ENCODE measurements around the gene PSMF1. TPM values are rescaled to one million over a fixed set of nuclear protein-coding genes. Genes with fewer than 3 reads are reported as not detected.

Gene PSMF1
- total RNA-seq, 1 donor from 2014 or later: 34.0 TPM

DNA sequence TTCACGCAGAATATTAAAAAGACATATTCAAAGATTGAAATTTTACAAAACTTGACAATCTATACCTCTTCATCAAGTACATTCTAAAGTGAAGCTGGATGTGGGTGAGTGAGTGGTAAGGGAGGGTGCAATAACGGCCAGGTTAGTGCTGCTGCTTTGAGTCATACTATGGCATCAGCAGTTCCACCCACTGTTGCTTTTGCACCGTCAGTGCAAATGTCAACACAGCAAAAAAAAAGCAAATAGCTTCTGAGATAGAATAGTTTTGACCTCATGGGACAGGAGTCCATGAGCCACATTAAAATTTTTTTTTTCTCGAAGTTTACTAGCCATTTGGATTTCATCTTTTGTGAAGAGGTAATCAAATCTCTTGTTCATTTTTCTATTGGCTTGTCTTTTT, 31.8 kb downstream of the PSMF1 start:
- Mint-ChIP-seq H3K36me3 (peaks cover 24% of the 10 kb centered on the region), H3K27ac (no peak overlapping the region), H3K4me1 (no peaks in the 10 kb centered on the region), H3K27me3 (ENCODE audit: insufficient read depth, low read depth) (no peaks in the 10 kb centered on the region), H3K9me3 (no peaks in the 10 kb centered on the region), H3K4me3 (no peak overlapping the region)
- Histone ChIP-seq H4K20me1 (ENCODE audit: low read depth) (peaks cover 21% of the 10 kb centered on the region), H3K79me2 (ENCODE audit: low read depth) (peaks cover 6% of the 10 kb centered on the region), H3K27ac (no peak overlapping the region), H3K27me3 (no peaks in the 10 kb centered on the region), H3K9ac (no peak overlapping the region), H3F3A (ENCODE audit: low read depth) (no peaks in the 10 kb centered on the region), H3K4me1 (no peaks in the 10 kb centered on the region), H3K36me3 (no peaks in the 10 kb centered on the region), H3K4me2 (no peak overlapping the region), H3K4me3 (no peak overlapping the region), H3K9me3 (ENCODE audit: low read depth) (no peaks in the 10 kb centered on the region), H2AFZ (replicated peaks) (no peak overlapping the region)
- no peak for DNase-seq (ENCODE audit: low spot score)
- no peak for TF ChIP-seq EZH2phosphoT487 (IDR thresholded peaks at IDR 0.05)
- TF ChIP-seq EZH2 (IDR thresholded peaks at IDR 0.05): no peak
- TF ChIP-seq, protein P1, sequence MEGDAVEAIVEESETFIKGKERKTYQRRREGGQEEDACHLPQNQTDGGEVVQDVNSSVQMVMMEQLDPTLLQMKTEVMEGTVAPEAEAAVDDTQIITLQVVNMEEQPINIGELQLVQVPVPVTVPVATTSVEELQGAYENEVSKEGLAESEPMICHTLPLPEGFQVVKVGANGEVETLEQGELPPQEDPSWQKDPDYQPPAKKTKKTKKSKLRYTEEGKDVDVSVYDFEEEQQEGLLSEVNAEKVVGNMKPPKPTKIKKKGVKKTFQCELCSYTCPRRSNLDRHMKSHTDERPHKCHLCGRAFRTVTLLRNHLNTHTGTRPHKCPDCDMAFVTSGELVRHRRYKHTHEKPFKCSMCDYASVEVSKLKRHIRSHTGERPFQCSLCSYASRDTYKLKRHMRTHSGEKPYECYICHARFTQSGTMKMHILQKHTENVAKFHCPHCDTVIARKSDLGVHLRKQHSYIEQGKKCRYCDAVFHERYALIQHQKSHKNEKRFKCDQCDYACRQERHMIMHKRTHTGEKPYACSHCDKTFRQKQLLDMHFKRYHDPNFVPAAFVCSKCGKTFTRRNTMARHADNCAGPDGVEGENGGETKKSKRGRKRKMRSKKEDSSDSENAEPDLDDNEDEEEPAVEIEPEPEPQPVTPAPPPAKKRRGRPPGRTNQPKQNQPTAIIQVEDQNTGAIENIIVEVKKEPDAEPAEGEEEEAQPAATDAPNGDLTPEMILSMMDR (IDR thresholded peaks at IDR 0.05): no peak

DNA sequence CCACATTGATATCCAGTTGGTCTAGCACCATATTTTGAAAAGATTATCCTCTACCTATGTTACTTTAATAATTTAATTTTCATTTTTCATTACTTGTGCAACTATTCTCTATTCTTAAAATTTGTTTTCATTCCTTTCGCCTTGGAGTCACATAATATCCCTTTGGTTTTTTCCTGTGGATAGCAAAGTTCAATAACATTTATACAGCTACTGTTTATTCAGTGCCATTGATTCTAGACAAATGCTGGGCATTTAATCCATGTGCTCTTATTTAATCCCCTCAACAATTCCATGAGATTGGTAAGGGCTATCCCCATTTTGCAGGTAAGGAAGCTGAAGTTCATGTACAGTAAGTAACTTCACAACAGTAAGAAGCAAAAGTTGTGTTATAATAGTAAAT, 32.6 kb downstream of the PSMF1 start:
- Histone ChIP-seq H3K79me2 (ENCODE audit: low read depth) (peaks cover 6% of the 10 kb centered on the region), H3K27me3 (no peaks in the 10 kb centered on the region), H3K9ac (no peak overlapping the region), H3K27ac (no peak overlapping the region), H3K36me3 (no peaks in the 10 kb centered on the region), H4K20me1 (ENCODE audit: low read depth) (peaks cover 21% of the 10 kb centered on the region), H3K9me3 (ENCODE audit: low read depth) (no peaks in the 10 kb centered on the region), H3K4me3 (no peak overlapping the region), H3K4me2 (no peak overlapping the region), H3F3A (ENCODE audit: low read depth) (no peaks in the 10 kb centered on the region), H2AFZ (replicated peaks) (no peak overlapping the region), H3K4me1 (no peaks in the 10 kb centered on the region)
- TF ChIP-seq EZH2 (IDR thresholded peaks at IDR 0.05) (no peak), EZH2phosphoT487 (IDR thresholded peaks at IDR 0.05) (no peak)
- TF ChIP-seq, protein P1 (IDR thresholded peaks at IDR 0.05): no peak
- DNase-seq (ENCODE audit: low spot score): no peak
- Mint-ChIP-seq H3K36me3 (peaks cover 26% of the 10 kb centered on the region), H3K27ac (no peak overlapping the region), H3K4me3 (no peak overlapping the region), H3K4me1 (no peaks in the 10 kb centered on the region), H3K27me3 (ENCODE audit: insufficient read depth, low read depth) (no peaks in the 10 kb centered on the region), H3K9me3 (no peaks in the 10 kb centered on the region)

DNA sequence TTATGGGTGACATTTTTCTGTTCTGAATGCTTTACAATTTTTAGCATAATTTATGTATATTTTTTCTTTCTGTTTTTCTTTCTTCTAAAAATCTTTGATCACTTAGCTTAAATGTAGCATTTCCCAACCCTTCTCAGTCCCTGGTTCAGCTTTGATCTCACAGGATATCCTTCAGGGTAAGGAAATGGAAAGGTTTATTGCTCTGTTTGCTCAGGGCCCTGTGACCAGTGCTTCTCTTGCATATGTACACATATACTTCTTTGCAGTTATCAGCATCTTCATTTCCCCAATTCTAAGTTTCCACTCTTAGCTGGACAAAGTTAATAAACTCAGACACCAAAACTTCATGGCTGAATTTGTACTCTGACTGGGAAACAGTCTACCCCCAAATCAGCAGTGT, 35.8 kb downstream of the PSMF1 start:
- DNase-seq (ENCODE audit: low spot score): no peak
- Histone ChIP-seq H3K9me3 (ENCODE audit: low read depth) (no peaks in the 10 kb centered on the region), H3K27ac (no peak overlapping the region), H3K27me3 (no peaks in the 10 kb centered on the region), H4K20me1 (ENCODE audit: low read depth) (peaks cover 18% of the 10 kb centered on the region), H3K4me1 (no peaks in the 10 kb centered on the region), H3K4me3 (no peak overlapping the region), H3K9ac (no peak overlapping the region), H2AFZ (replicated peaks) (no peak overlapping the region), H3K79me2 (ENCODE audit: low read depth) (peaks cover 6% of the 10 kb centered on the region), H3K4me2 (no peak overlapping the region), H3K36me3 (no peaks in the 10 kb centered on the region), H3F3A (ENCODE audit: low read depth) (no peaks in the 10 kb centered on the region)
- H3K27ac Mint-ChIP-seq: no peak overlapping the region
- H3K4me1 Mint-ChIP-seq: no peaks in the 10 kb centered on the region
- H3K27me3 Mint-ChIP-seq (ENCODE audit: insufficient read depth, low read depth): no peaks in the 10 kb centered on the region
- no peak overlapping the region for H3K4me3 Mint-ChIP-seq
- peaks cover 23% of the 10 kb centered on the region for H3K36me3 Mint-ChIP-seq
- TF ChIP-seq EZH2phosphoT487 (IDR thresholded peaks at IDR 0.05) (no peak), EZH2 (IDR thresholded peaks at IDR 0.05) (no peak)
- TF ChIP-seq, protein P1 (IDR thresholded peaks at IDR 0.05): no peak
- no peaks in the 10 kb centered on the region for H3K9me3 Mint-ChIP-seq
